ENCODE data around the gene PARVA.

DNA sequence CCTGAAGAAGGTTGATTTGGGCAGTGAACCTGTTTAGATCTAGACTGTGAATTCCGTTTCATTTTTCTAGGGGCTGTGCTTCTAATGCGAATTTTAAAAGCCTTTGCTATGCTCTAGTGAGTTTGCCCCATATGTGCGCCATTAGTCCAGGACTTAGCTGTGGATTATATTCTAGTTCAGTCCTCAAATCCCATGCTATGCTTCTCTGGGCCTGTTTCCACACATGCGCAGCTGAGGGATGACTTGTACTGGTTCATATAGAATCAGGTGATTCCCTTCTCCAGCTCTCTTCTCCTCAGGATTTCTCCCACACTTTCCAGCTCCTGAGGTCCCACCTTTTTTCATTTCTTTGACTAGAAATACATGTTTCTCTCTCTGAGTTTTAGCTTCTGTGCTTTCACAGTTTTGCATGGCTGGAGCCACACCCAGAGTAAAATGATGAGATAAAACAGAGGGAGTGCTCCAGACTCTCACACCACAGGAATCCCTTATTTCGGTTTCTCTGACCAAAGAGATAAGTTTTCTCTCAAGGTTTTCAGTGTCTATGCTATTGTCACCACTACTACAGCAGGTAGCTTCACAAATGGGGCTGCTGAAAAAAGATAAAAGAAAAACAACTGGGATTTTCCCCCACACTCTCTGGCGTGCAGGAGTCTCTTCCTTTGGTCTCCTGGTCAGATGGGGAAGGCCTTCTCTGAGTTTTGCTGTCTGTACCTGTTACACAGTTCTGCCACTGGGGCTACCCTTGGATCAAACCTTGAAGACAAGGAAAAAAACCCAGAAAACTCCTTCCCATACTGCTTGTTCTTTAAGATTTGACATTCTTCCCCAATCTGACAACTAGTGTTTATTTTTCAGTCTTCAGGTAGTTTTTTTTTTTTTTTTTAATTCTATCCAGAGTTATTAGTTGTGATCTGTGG lies 200.6 kb downstream of the PARVA start:
- TF ChIP-seq PHF8 (IDR thresholded peaks at IDR 0.05; ENCODE audit: borderline replicate concordance, low read depth) (no peak), HDAC2 (IDR thresholded peaks at IDR 0.05) (no peak)
- TF ChIP-seq, protein P1, sequence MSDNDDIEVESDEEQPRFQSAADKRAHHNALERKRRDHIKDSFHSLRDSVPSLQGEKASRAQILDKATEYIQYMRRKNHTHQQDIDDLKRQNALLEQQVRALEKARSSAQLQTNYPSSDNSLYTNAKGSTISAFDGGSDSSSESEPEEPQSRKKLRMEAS (IDR thresholded peaks at IDR 0.05), result no peak

All from A549 (cell line).